Progenitor cell of endocrine pancreas (in vitro differentiated cells): ENCODE data around the gene VSTM2B. TPM values are rescaled to one million over a fixed set of nuclear protein-coding genes. Genes with fewer than 3 reads are reported as not detected.

Experiments used
- DNase-seq: peaks from one replicate; pipeline ENCODE4 v3.0.0; 2021; ENCODE audit warnings: low spot score; ENCODE audit not compliant: unreplicated experiment
- H3K27ac Mint-ChIP-seq: 2 replicates; pipeline ENCODE4 v1.8.0; 2021; ENCODE audit warnings: mild to moderate bottlenecking, moderate library complexity, mixed read lengths
- H3K27me3 Mint-ChIP-seq: 2 replicates; pipeline ENCODE4 v1.8.0; 2021; ENCODE audit warnings: mixed read lengths
- H3K36me3 Mint-ChIP-seq: 2 replicates; pipeline ENCODE4 v1.8.0; 2022; ENCODE audit warnings: mixed read lengths; ENCODE audit not compliant: insufficient read depth
- H3K4me1 Mint-ChIP-seq: 2 replicates; pipeline ENCODE4 v1.8.0; 2021; ENCODE audit warnings: low read depth, mixed read lengths
- H3K4me3 Mint-ChIP-seq: 2 replicates; pipeline ENCODE4 v1.8.0; 2021; ENCODE audit warnings: low read depth, mild to moderate bottlenecking, moderate library complexity, mixed read lengths
- H3K9me3 Mint-ChIP-seq: 2 replicates; pipeline ENCODE4 v1.8.0; 2021; ENCODE audit warnings: low read depth, mixed read lengths
- total RNA-seq: library from RNA; stranded (reverse); gene quantifications from 2 replicates; pipeline ENCODE4 v1.2.1, GENCODE V29; 2021
- TF ChIP-seq, protein P1 (sequence below): fragments of 200-600 bp; sonication (generic); IDR thresholded peaks from one replicate; pipeline ENCODE4 v1.5.0; 2021; ENCODE audit warnings: antibody characterized with exemption, mild to moderate bottlenecking; ENCODE audit not compliant: unreplicated experiment

The VSTM2B gene
- total RNA-seq, 1 donor from 2014 or later, result not detected

DNA sequence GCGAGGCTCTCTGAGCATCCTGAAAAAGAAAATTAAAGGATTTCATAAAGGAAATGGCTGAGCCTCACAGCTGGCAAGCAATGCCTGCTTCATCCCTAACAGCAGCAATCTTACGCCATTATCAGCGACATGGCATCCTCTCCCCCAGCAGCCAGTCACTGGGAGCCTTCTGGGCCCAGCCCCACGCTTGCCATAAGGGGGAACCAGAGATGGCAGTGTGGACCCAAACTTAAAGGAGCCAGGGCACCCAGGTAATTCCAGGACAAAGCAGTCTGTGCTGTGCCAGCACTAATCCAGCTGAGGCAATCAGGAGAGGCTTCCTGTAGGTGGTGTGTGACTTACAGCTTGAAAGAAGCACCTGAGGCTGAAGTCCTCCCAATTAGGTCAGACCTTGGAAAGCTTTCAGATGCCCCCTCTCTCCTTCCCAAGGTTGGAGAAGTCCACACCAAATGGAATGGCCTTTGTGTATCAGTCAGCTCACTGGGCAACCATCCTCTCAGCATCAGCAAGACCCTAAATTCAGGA, 10.3 kb downstream of the VSTM2B start:
- no peak overlapping the region for H3K4me3 Mint-ChIP-seq
- no peaks in the 10 kb centered on the region for H3K9me3 Mint-ChIP-seq
- no peak for DNase-seq
- H3K36me3 Mint-ChIP-seq, result no peaks in the 10 kb centered on the region
- TF ChIP-seq, protein P1, sequence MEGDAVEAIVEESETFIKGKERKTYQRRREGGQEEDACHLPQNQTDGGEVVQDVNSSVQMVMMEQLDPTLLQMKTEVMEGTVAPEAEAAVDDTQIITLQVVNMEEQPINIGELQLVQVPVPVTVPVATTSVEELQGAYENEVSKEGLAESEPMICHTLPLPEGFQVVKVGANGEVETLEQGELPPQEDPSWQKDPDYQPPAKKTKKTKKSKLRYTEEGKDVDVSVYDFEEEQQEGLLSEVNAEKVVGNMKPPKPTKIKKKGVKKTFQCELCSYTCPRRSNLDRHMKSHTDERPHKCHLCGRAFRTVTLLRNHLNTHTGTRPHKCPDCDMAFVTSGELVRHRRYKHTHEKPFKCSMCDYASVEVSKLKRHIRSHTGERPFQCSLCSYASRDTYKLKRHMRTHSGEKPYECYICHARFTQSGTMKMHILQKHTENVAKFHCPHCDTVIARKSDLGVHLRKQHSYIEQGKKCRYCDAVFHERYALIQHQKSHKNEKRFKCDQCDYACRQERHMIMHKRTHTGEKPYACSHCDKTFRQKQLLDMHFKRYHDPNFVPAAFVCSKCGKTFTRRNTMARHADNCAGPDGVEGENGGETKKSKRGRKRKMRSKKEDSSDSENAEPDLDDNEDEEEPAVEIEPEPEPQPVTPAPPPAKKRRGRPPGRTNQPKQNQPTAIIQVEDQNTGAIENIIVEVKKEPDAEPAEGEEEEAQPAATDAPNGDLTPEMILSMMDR, result no peak
- no peak overlapping the region for H3K27ac Mint-ChIP-seq
- H3K27me3 Mint-ChIP-seq, result peaks cover 73% of the 10 kb centered on the region
- H3K4me1 Mint-ChIP-seq, result no peaks in the 10 kb centered on the region

GRCh38 chr19:29537181-29537580, 11.4 kb downstream of the VSTM2B start:
- peaks cover 62% of the 10 kb centered on the region for H3K27me3 Mint-ChIP-seq
- no peaks in the 10 kb centered on the region for H3K9me3 Mint-ChIP-seq
- no peak overlapping the region for H3K4me3 Mint-ChIP-seq
- no peak for DNase-seq
- no peak overlapping the region for H3K27ac Mint-ChIP-seq
- H3K36me3 Mint-ChIP-seq, result no peaks in the 10 kb centered on the region
- TF ChIP-seq, protein P1, result no peak
- H3K4me1 Mint-ChIP-seq, result no peaks in the 10 kb centered on the region

DNA sequence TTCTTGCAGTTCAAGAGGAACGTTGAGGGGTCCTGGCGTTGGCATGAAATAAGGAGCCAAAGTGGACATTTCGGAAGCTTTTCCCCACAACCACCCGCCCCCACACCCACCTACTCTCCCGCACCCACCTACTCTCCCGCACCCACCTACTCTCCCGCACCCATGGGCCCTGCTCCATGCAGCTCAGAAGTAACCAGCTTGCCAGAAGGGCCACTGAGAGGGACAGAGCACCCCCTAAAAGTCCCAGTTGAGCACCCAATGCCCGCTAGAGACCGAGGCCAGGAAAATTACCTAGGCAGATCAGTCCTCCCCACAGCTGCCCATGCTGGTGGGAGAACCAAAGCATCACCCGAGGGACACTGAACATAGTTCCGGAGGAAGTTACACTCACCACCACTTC, 11.8 kb downstream of the VSTM2B start:
- no peak overlapping the region for H3K4me3 Mint-ChIP-seq
- peaks cover 58% of the 10 kb centered on the region for H3K27me3 Mint-ChIP-seq
- no peaks in the 10 kb centered on the region for H3K9me3 Mint-ChIP-seq
- TF ChIP-seq, protein P1, result no peak
- no peaks in the 10 kb centered on the region for H3K36me3 Mint-ChIP-seq
- no peak for DNase-seq
- no peaks in the 10 kb centered on the region for H3K4me1 Mint-ChIP-seq
- no peak overlapping the region for H3K27ac Mint-ChIP-seq

GRCh38 chr19:29538146-29538545, 12.4 kb downstream of the VSTM2B start:
- Mint-ChIP-seq H3K27me3 (peaks cover 55% of the 10 kb centered on the region), H3K9me3 (no peaks in the 10 kb centered on the region)

GRCh38 chr19:29538651-29539050, 12.9 kb downstream of the VSTM2B start:
- TF ChIP-seq, protein P1, result no peak
- Mint-ChIP-seq H3K27me3 (peaks cover 53% of the 10 kb centered on the region), H3K4me1 (no peaks in the 10 kb centered on the region), H3K4me3 (no peak overlapping the region), H3K27ac (no peak overlapping the region), H3K9me3 (no peaks in the 10 kb centered on the region), H3K36me3 (no peaks in the 10 kb centered on the region)
- no peak for DNase-seq

More at GRCh38 chr19:29538146-29538545, 12.4 kb downstream of the VSTM2B start:
- Mint-ChIP-seq H3K4me3 (no peak overlapping the region), H3K27ac (no peak overlapping the region), H3K36me3 (no peaks in the 10 kb centered on the region), H3K4me1 (no peaks in the 10 kb centered on the region)
- TF ChIP-seq, protein P1, result no peak
- DNase-seq, result no peak
